ENCODE data around the gene RORC. TPM values are rescaled to one million over a fixed set of nuclear protein-coding genes. Genes with fewer than 3 reads are reported as not detected.
"Not testable (repeated sequence)": the region's sequence is repeated elsewhere in the genome, so short reads cannot be mapped to it uniquely, and the experiment has no call there.

RORC gene
- total RNA-seq, 1 donor from 2014 or later = 8.9 TPM

DNA sequence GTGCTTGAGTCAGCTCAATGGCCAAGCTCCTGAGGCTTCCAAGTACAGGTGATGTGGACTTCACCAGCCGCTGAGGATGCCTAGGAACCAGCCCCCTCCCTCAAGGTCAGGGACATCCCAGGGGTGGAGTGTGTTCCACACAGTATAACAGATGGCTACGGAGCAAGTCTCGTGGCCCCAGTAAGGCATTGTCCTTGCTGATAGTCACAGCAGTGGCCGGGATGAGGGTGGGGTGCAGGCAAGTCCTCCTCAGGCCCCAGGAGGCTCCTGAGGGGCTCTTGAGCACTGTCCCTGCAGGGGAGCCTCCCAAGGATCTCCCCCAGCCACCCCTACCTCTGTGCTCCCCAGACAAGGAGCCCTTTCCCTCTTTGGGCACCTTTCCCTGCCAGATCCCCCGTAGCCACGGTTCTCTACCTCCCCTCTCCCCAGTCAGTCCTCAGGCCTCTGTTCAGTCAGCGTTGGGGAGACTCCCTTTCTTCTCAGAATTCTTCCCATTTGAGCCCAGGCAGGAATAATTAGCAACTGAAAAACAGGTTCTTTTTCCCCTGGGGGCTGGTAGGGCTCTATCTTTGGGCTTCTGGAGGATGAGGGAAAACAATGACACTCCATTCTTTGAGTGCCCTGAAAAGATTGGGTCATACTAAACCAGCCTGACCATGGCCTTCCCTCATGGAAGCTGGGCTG lies 29.0 kb upstream of the RORC start:
- Histone ChIP-seq H3K27ac (ENCODE audit: low read depth, low read length) (no peak overlapping the region), H3K9me3 (ENCODE audit: control insufficient read depth in 3 of 3, low read length in 3 of 3) (no peaks in the 10 kb centered on the region), H3K4me1 (ENCODE audit: control insufficient read depth in 3 of 3, insufficient read depth in 3 of 3, low read length in 3 of 3) (no peaks in the 10 kb centered on the region), H3K27me3 (ENCODE audit: control insufficient read depth in 3 of 3, insufficient read depth in 3 of 3, low read length in 3 of 3) (no peaks in the 10 kb centered on the region), H3K9ac (ENCODE audit: low read depth in 1 of 3, low read length in 3 of 3) (no peak overlapping the region), H3K36me3 (ENCODE audit: control insufficient read depth in 3 of 3, insufficient read depth in 3 of 3, low read length in 3 of 3) (no peaks in the 10 kb centered on the region), H3K4me3 (ENCODE audit: low read length in 3 of 3) (no peak overlapping the region)

DNA sequence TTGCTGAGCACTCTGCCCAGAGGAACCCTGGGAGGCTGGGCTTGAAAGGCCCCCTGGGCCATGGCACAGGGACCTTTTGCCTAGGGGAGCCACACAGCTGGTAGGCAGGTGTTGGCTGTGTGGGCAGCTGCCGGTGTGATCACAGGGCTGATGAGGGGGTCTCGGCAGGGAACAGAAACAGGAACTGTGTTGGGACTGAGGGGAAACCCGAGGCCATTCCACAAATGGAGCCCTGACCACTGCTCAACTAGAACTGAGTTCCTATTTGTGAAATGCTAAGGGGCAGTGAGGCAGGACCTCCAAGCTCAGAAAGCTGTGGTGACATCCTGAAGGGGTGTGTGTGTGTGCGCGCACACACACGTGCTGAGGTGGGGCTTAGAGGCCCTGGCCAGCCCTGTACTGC lies 28.3 kb upstream of the RORC start:
- Histone ChIP-seq H3K9me3 (ENCODE audit: control insufficient read depth in 3 of 3, low read length in 3 of 3) (no peaks in the 10 kb centered on the region), H3K4me1 (ENCODE audit: control insufficient read depth in 3 of 3, insufficient read depth in 3 of 3, low read length in 3 of 3) (no peaks in the 10 kb centered on the region), H3K27ac (ENCODE audit: low read depth, low read length) (no peak overlapping the region), H3K27me3 (ENCODE audit: control insufficient read depth in 3 of 3, insufficient read depth in 3 of 3, low read length in 3 of 3) (no peaks in the 10 kb centered on the region), H3K4me3 (ENCODE audit: low read length in 3 of 3) (no peak overlapping the region), H3K9ac (ENCODE audit: low read depth in 1 of 3, low read length in 3 of 3) (no peak overlapping the region), H3K36me3 (ENCODE audit: control insufficient read depth in 3 of 3, insufficient read depth in 3 of 3, low read length in 3 of 3) (no peaks in the 10 kb centered on the region)

- no peaks in the 10 kb centered on the region for H3K9me3 ChIP-seq (ENCODE audit: control insufficient read depth in 3 of 3, low read length in 3 of 3)
- no peak overlapping the region for H3K4me3 ChIP-seq (ENCODE audit: low read length in 3 of 3)
- H3K9ac ChIP-seq (ENCODE audit: low read depth in 1 of 3, low read length in 3 of 3) = no peak overlapping the region
- no peaks in the 10 kb centered on the region for H3K36me3 ChIP-seq (ENCODE audit: control insufficient read depth in 3 of 3, insufficient read depth in 3 of 3, low read length in 3 of 3)
- H3K4me1 ChIP-seq (ENCODE audit: control insufficient read depth in 3 of 3, insufficient read depth in 3 of 3, low read length in 3 of 3) = no peaks in the 10 kb centered on the region
- H3K27me3 ChIP-seq (ENCODE audit: control insufficient read depth in 3 of 3, insufficient read depth in 3 of 3, low read length in 3 of 3) = no peaks in the 10 kb centered on the region
- H3K27ac ChIP-seq (ENCODE audit: low read depth, low read length) = no peak overlapping the region
These were observed 27.5 kb upstream of the RORC start for GRCh38 chr1:151858886-151859665.

GRCh38 chr1:151858030-151858746 lies 26.6 kb upstream of the RORC start:
- no peak overlapping the region for H3K27ac ChIP-seq (ENCODE audit: low read depth, low read length)
- no peaks in the 10 kb centered on the region for H3K9me3 ChIP-seq (ENCODE audit: control insufficient read depth in 3 of 3, low read length in 3 of 3)
- H3K27me3 ChIP-seq (ENCODE audit: control insufficient read depth in 3 of 3, insufficient read depth in 3 of 3, low read length in 3 of 3) = peaks cover 0 to 5% (median 4%) of the 10 kb centered on the region in 3 donors
- H3K4me1 ChIP-seq (ENCODE audit: control insufficient read depth in 3 of 3, insufficient read depth in 3 of 3, low read length in 3 of 3) = no peaks in the 10 kb centered on the region
- no peak overlapping the region for H3K4me3 ChIP-seq (ENCODE audit: low read length in 3 of 3)
- no peaks in the 10 kb centered on the region for H3K36me3 ChIP-seq (ENCODE audit: control insufficient read depth in 3 of 3, insufficient read depth in 3 of 3, low read length in 3 of 3)
- H3K9ac ChIP-seq (ENCODE audit: low read depth in 1 of 3, low read length in 3 of 3) = no peak overlapping the region

DNA sequence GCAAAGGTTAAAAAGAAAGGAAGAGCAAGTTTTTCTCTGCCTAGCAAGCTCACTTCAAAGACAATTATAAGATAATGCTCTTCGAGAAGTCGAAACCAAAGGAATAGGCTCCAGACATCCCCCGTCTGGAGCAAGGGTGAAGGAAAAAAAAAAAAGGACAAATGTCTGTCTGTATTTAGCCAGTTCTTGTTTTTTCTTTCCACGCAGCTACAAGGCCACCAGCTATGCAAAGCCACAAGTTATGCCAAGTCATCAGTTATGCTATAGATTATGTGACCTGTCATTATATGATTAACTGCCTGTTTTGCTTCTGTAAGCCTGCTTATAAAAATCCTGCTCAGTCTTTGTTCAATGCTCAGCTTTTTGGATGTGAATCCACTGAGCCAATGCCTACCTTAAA lies 24.3 kb upstream of the RORC start:
- no peaks in the 10 kb centered on the region for H3K9me3 ChIP-seq (ENCODE audit: control insufficient read depth in 3 of 3, low read length in 3 of 3)
- no peaks in the 10 kb centered on the region for H3K4me1 ChIP-seq (ENCODE audit: control insufficient read depth in 3 of 3, insufficient read depth in 3 of 3, low read length in 3 of 3)
- no peaks in the 10 kb centered on the region for H3K36me3 ChIP-seq (ENCODE audit: control insufficient read depth in 3 of 3, insufficient read depth in 3 of 3, low read length in 3 of 3)
- H3K27me3 ChIP-seq (ENCODE audit: control insufficient read depth in 3 of 3, insufficient read depth in 3 of 3, low read length in 3 of 3) = peaks cover 0 to 21% (median 20%) of the 10 kb centered on the region in 3 donors
- no peak overlapping the region for H3K27ac ChIP-seq (ENCODE audit: low read depth, low read length)
- H3K9ac ChIP-seq (ENCODE audit: low read depth in 1 of 3, low read length in 3 of 3) = no peak overlapping the region
- no peak overlapping the region for H3K4me3 ChIP-seq (ENCODE audit: low read length in 3 of 3)

- not testable (repeated sequence) for H3K36me3 ChIP-seq (ENCODE audit: control insufficient read depth in 3 of 3, insufficient read depth in 3 of 3, low read length in 3 of 3); H3K4me1 ChIP-seq (ENCODE audit: control insufficient read depth in 3 of 3, insufficient read depth in 3 of 3, low read length in 3 of 3); H3K27ac ChIP-seq (ENCODE audit: low read depth, low read length); H3K9ac ChIP-seq (ENCODE audit: low read depth in 1 of 3, low read length in 3 of 3); H3K9me3 ChIP-seq (ENCODE audit: control insufficient read depth in 3 of 3, low read length in 3 of 3); H3K4me3 ChIP-seq (ENCODE audit: low read length in 3 of 3)
- H3K27me3 ChIP-seq (ENCODE audit: control insufficient read depth in 3 of 3, insufficient read depth in 3 of 3, low read length in 3 of 3) = peaks cover 0 to 23% (median 23%) of the 10 kb centered on the region in 3 donors
These were observed 23.9 kb upstream of the RORC start for GRCh38 chr1:151855516-151855915.

DNA sequence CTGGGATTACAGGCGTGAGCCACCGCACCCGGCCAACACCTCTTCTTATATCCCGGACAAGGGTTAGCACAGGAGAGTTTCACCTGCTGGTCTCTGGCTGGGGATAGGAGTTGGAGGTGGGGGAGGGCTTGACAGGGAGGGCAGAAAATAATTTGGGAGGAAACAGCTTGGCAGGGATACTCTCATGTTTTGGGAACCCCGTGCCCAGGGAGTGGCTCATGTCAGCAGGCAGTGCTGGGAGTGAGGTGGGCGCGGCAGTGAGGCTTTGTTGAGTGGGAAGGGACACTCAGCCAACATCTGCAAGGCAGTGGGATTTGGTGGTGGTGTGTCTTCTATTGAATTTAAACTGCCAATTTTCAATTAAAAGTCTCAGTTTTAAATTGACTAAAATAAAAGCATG lies 23.1 kb upstream of the RORC start:
- Histone ChIP-seq H3K9me3 (ENCODE audit: control insufficient read depth in 3 of 3, low read length in 3 of 3) (no peaks in the 10 kb centered on the region), H3K4me3 (ENCODE audit: low read length in 3 of 3) (no peak overlapping the region), H3K9ac (ENCODE audit: low read depth in 1 of 3, low read length in 3 of 3) (no peak overlapping the region)

GRCh38 chr1:151853411-151853943 lies 21.9 kb upstream of the RORC start, which contains the start of gene THEM5:
Gene THEM5, minus strand, starts transcription at chr1:151853712. Its CDS starts 147 bp downstream, at chr1:151853565.
- Histone ChIP-seq H3K27me3 (ENCODE audit: control insufficient read depth in 3 of 3, insufficient read depth in 3 of 3, low read length in 3 of 3) (peaks cover 0 to 38% (median 28%) of the 10 kb centered on the region in 3 donors), H3K4me3 (ENCODE audit: low read length in 3 of 3) (no peak within 1 kb of the TSS), H3K27ac (ENCODE audit: low read depth, low read length) (no peak within 1 kb of the TSS), H3K36me3 (ENCODE audit: control insufficient read depth in 3 of 3, insufficient read depth in 3 of 3, low read length in 3 of 3) (no peaks in the 10 kb centered on the region), H3K4me1 (ENCODE audit: control insufficient read depth in 3 of 3, insufficient read depth in 3 of 3, low read length in 3 of 3) (no peaks in the 10 kb centered on the region), H3K9me3 (ENCODE audit: control insufficient read depth in 3 of 3, low read length in 3 of 3) (no peaks in the 10 kb centered on the region), H3K9ac (ENCODE audit: low read depth in 1 of 3, low read length in 3 of 3) (no peak within 1 kb of the TSS)

More for the DNA sequence above, 23.1 kb upstream of the RORC start:
- H3K4me1 ChIP-seq (ENCODE audit: control insufficient read depth in 3 of 3, insufficient read depth in 3 of 3, low read length in 3 of 3) = no peaks in the 10 kb centered on the region
- no peak overlapping the region for H3K27ac ChIP-seq (ENCODE audit: low read depth, low read length)
- H3K27me3 ChIP-seq (ENCODE audit: control insufficient read depth in 3 of 3, insufficient read depth in 3 of 3, low read length in 3 of 3) = peaks cover 0 to 31% (median 26%) of the 10 kb centered on the region in 3 donors
- H3K36me3 ChIP-seq (ENCODE audit: control insufficient read depth in 3 of 3, insufficient read depth in 3 of 3, low read length in 3 of 3) = no peaks in the 10 kb centered on the region

DNA sequence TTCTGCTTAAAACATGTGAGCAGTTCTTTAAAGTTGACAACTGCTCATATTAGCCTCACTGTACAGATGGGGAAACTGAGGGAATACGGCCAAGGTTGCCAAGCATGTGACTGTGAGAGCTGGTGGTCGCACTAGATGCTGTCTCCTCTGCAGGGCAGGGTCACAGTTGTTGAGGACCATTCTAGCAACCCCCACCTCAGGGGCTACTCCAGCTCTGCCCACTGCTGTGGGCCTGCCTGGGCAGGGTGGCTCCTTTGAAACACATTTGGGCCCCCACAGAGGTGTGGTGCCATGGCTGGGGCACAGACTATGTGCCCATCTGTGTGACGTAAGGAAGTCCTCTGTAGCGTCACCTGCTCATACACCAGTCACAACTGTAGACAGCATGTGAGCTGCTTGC lies 21.1 kb upstream of the RORC start:
- H3K27ac ChIP-seq (ENCODE audit: low read depth, low read length) = no peak overlapping the region
- H3K9me3 ChIP-seq (ENCODE audit: control insufficient read depth in 3 of 3, low read length in 3 of 3) = no peaks in the 10 kb centered on the region
- H3K4me3 ChIP-seq (ENCODE audit: low read length in 3 of 3) = no peak overlapping the region
- no peaks in the 10 kb centered on the region for H3K36me3 ChIP-seq (ENCODE audit: control insufficient read depth in 3 of 3, insufficient read depth in 3 of 3, low read length in 3 of 3)
- H3K27me3 ChIP-seq (ENCODE audit: control insufficient read depth in 3 of 3, insufficient read depth in 3 of 3, low read length in 3 of 3) = peaks cover 4 to 41% (median 34%) of the 10 kb centered on the region in 3 donors
- no peak overlapping the region for H3K9ac ChIP-seq (ENCODE audit: low read depth in 1 of 3, low read length in 3 of 3)
- H3K4me1 ChIP-seq (ENCODE audit: control insufficient read depth in 3 of 3, insufficient read depth in 3 of 3, low read length in 3 of 3) = no peaks in the 10 kb centered on the region

Data from skeletal muscle tissue (tissue), 4 donors.